HG03039 (cell line): Measurements from ENCODE around the gene PODXL2.
"Not testable (repeated sequence)": the region's sequence is repeated elsewhere in the genome, so short reads cannot be mapped to it uniquely, and the experiment has no call there.

Experiments used
- ATAC-seq: cut with Tn5 transposase; IDR thresholded peaks from one replicate; pipeline ENCODE4 v1.9.1; 2021; ENCODE audit warnings: mild to moderate bottlenecking, moderate library complexity; ENCODE audit not compliant: unreplicated experiment

Gene PODXL2

GRCh38 chr3:127688416-127689265 is 59.7 kb downstream of the PODXL2 start:
- ATAC-seq: no peak

DNA sequence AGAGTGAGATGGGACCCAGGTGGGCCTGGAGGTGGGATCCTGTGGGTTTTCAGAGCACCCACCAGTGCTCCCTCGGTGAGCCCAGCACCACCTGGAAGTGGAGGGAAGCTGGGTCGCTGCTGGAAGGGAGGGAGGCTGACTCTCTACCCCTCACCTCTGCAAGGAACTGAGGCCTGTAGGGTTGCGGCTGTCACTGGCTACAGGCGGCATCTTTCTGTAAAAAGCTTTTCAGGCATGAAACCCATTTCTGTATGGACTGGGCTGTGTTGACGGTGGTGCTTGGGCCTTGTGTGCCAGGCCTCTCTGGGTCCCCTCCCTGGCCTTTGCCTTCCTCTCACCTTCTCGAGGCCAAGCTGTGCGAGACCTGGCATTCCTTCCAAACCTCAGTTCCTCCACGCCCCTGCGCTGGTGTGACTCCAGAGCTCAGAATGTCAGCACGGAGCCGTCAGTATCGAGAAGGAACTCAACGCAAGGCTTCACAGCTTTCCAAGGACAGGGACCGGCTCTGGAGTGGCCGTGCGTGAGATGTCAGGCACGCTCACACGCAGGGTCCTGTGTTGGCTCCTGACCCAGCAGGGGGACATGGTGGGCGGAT is 60.4 kb downstream of the PODXL2 start:
- ATAC-seq: no peak

DNA sequence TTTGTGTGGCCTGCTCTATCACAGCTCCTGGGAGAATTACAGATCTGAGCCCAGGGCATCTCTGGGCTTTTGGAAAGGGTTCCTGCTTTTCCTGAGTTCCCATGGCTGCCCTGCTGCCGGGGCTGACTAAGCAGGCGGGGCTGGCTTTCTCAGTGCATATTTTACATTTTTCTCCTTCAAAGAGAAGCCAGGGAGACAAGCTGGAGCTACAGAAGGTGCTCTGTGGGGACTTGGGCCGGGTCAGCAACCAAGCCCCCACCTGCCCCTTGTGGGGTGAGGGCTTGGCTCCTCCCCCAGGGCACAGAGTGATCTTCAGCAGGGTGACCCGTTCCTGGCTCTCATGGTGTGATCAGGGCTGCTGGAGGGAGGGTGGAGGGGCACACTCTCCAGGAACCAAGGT is 61.1 kb downstream of the PODXL2 start:
- no peak for ATAC-seq

DNA sequence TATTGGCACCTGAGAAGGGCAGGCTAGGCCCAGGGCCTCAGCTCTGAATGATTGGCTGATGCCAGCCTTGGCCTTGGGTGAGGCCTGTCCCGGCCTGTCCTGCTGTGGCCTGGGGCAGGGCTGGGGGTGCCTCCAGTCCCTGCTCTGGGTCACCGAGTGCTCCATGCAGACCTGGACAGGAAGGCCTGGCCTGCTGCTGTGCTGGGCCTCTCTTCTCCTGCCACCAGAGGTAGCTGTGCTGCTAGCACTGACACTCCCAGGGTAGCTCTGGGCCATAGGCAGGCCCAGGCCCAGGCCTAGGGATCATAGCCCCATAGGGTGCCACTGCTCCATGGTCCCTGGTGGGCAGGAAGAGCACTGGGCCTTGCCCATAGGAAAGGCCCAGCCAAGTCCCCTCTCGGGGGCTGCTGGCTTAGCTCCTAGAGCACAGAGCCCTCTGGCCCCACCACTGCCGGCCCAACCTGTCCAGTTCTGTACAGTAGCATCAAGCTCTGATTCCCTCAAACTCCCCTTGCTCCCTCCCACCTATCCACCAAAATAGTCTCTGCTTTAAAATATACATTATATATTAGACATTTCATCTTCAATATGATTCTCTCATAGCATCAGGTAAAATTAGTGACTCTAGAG is 62.0 kb downstream of the PODXL2 start:
- no peak for ATAC-seq

DNA sequence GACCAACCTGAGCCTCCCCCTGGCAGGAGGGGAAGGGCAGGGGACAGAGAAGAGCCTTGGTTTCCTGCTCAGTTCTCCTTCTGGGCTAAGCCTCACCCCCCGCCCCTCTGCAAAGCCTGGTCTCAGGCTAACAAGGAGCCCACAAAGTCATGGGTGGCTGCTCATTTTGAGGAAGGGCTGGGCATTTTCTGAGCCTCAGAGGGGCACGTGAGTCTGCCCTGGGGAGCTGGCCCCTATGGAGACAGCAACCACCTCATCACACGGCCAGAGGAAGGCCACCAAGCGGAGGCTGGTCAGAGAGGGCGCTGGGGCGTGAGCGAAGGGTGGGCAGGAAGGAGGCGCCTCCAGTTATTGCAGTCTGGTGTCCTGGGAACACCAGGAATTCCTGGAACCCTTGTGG is 62.5 kb downstream of the PODXL2 start:
- ATAC-seq: no peak

GRCh38 chr3:127691974-127692373 is 63.0 kb downstream of the PODXL2 start:
- no peak for ATAC-seq

- ATAC-seq: no peak
Observed at GRCh38 chr3:127692501-127693335, 63.7 kb downstream of the PODXL2 start.

- no peak for ATAC-seq
Observed at GRCh38 chr3:127693336-127693843, 64.4 kb downstream of the PODXL2 start.

GRCh38 chr3:127694467-127695215 is 65.7 kb downstream of the PODXL2 start:
- no peak for ATAC-seq

DNA sequence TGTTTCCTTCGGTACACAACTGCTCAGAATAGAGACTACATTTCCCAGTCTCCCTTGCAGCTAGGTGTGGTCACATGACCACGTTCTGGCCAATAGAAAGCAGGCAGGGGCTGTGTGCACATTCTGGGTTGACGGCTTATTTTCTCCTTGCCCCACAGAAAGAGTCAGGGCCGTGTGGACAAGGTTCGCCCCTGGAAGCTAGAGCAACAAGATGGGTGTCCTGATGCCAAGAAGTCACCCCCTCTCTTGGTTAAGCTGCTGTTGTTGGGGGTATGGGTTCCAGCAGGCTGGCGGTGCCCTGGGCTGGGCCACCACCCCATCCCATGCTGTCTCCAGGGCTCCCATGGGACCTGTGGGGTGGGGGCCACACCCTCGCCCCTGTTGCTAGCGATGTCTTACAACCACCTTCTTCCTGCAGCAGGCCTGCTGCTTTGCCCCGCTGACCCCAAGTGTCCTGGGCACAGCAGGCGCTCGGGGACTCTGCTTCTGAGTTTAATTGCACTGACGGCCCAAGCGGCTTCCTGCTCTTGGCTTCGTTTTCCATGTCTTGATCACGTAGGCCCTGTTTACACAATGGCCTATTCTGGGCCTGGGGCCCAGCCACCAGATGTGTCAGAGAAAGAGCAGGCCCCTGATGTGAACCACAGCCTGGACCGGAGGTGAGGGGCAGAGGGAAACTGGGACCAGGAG is 68.7 kb downstream of the PODXL2 start:
- no peak for ATAC-seq

DNA sequence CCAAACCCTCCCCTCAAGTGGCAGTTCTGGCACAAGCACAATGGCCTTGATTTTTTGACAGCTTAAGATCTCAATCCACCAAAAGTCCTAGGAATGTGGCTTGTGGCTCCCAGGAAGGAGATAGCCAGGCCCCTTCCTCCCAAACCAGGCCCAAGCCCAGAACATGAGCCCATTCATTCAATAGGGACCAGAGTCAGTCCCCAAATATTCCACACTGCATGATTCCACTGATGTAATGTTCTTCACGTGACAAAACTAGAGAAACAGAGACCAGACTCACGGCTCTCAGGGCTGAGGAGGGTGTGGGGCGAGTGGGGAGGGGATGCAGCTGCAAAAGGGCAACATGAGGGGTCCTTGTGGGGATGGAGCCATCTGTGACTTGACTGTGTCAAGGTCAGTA is 69.3 kb downstream of the PODXL2 start:
- ATAC-seq: no peak

DNA sequence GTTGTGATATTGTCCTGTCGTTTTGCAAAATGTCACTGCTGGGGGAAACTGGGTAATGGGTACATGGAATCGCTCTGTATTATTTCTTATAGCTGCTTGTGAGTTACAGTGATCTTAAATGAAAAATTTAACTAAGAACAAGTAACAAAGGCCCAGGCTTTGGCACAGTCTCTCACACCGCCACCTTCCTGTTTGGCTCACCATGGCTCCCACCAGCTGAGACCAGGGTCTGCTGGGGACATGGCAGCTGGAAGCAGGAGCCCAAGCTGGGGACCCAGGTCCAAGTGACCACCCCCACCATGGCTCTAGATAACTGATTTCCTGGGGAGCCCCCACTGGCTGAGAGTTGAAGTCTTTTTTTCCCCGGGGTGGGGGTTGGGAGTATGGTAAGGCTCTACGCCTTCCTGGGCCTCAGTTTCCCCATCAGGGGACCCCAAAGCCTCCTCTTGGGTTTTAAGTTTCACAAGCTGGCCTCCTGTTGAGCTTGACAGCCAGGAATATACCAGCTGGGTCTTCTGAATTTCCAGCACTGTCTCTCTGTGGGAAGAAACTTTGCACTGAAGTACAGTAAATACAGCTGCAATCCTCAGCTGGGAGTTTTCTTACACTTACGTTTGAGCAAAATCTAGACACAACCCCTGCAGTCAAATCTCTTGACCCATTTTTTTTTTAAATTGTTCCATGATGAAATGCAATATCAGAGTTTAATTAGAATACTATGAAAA is 69.9 kb downstream of the PODXL2 start:
- ATAC-seq: no peak

GRCh38 chr3:127699416-127700300 is 70.7 kb downstream of the PODXL2 start:
- no peak for ATAC-seq

GRCh38 chr3:127700406-127700805 is 71.4 kb downstream of the PODXL2 start:
- ATAC-seq: no peak

- ATAC-seq: no peak
Observed at GRCh38 chr3:127701280-127701911, 72.4 kb downstream of the PODXL2 start.

- ATAC-seq: no peak
Observed at GRCh38 chr3:127702151-127702578, 73.2 kb downstream of the PODXL2 start.

DNA sequence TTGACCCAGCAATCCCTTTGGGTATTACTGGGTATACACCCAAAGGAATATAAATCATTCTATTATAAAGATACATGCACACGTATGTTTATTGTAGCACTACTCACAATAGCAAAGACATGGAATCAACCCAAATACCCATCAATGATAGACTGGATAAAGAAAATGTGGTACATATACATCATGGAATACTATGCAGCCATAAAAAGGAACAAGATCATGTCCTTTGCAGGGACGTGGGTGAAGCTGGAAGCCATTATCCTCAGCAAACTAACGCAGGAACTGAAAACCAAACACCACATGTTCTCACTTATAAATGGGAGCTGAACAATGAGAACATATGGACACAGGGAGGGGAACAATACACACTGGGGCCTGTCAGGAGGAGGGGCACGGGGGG is 75.9 kb downstream of the PODXL2 start:
- ATAC-seq: not testable (repeated sequence)
